GM12878 (cell line): Measurements from ENCODE around the gene COL13A1. TPM values are rescaled to one million over a fixed set of nuclear protein-coding genes. Genes with fewer than 3 reads are reported as not detected.

Experiments
- ATAC-seq: fragments of 200-7000 bp; cut with Tn5 transposase; 3 replicates; pipeline ENCODE4 v1.9.1; 2020; ENCODE audit warnings: mild to moderate bottlenecking, moderate library complexity
- BruUV-seq: library from RNA; stranded (reverse); fragments of 400-500 nt; replicated peaks from 2 replicates; lab custom pipeline; 2021; lab: Mats Ljungman, UMichigan
- CTCF ChIA-PET: fragments of 300-600 bp; sonication (Branson Sonifier 250); formaldehyde crosslinking; extraction: SDS; loops from one replicate; lab custom pipeline; 2021; ENCODE audit warnings: inconsistent platforms; lab: Yijun Ruan, JAX
- POLR2A ChIA-PET: fragments of 350-600 bp; formaldehyde crosslinking; extraction: SDS; loops from one replicate; lab custom pipeline; 2021; ENCODE audit warnings: inconsistent platforms; lab: Charles Lee
- RAD21 ChIA-PET: fragments of 300-600 bp; sonication (Branson Sonifier 250); formaldehyde crosslinking; loops from one replicate; lab custom pipeline; 2023; ENCODE audit warnings: antibody characterized with exemption; ENCODE audit not compliant: unreplicated experiment; lab: Charles Lee
- SMC1A ChIA-PET: fragments of 300-600 bp; sonication (Branson Sonifier 250); formaldehyde crosslinking; loops from one replicate; lab custom pipeline; 2023; ENCODE audit not compliant: unreplicated experiment, uncharacterized antibody; lab: Charles Lee
- DNase-seq: peaks from one replicate; pipeline ENCODE4 v3.0.0-alpha.2; 2011; ENCODE audit warnings: low read depth, low spot score
- FAIRE-seq: peaks from 3 replicates; lab custom pipeline; 2011; peaks lifted over from hg19 to GRCh38; lab: Jason Lieb, UNC
- H2AFZ ChIP-seq: 2 replicates; pipeline ENCODE4 v1.6.0; 2011; ENCODE audit warnings: low read depth, low read length, control low read depth; ENCODE audit not compliant: control insufficient read depth
- H3K27ac ChIP-seq: 2 replicates; pipeline ENCODE4 v1.5.1; 2011; ENCODE audit warnings: control low read depth; ENCODE audit not compliant: control insufficient read depth, insufficient read depth
- H3K27me3 ChIP-seq, 2 experiments: replicated peaks in 1 of 2; 2 replicates each; pipeline versions ENCODE4 v1.6.0 to v1.6.1; 2011; ENCODE audit warnings: low read length in 1 of 2; ENCODE audit not compliant: control insufficient read depth in 2 of 2, insufficient read depth in 2 of 2
- H3K36me3 ChIP-seq, 2 experiments: 2 replicates each; pipeline ENCODE4 v1.5.1; 2011; ENCODE audit warnings: low read length in 1 of 2; ENCODE audit not compliant: control insufficient read depth in 2 of 2, insufficient read depth in 2 of 2
- H3K4me1 ChIP-seq: 2 replicates; pipeline ENCODE4 v1.6.1; 2011; ENCODE audit warnings: mild to moderate bottlenecking, low read length, moderate library complexity, mixed read lengths; ENCODE audit not compliant: control insufficient read depth, insufficient read depth
- H3K4me2 ChIP-seq: 2 replicates; pipeline ENCODE4 v1.6.0; 2011; ENCODE audit warnings: control low read depth; ENCODE audit not compliant: control insufficient read depth, insufficient read depth
- H3K4me3 ChIP-seq: fragments of 200-600 bp; sonication (generic); 2 replicates; pipeline ENCODE4 v1.5.1; 2016
- H3K79me2 ChIP-seq: 2 replicates; pipeline ENCODE4 v1.6.0; 2011; ENCODE audit warnings: low read length; ENCODE audit not compliant: control insufficient read depth, insufficient read depth
- H3K9ac ChIP-seq: 2 replicates; pipeline ENCODE4 v1.8.0; 2011; ENCODE audit warnings: low read length, control low read depth, mixed read lengths; ENCODE audit not compliant: control insufficient read depth, insufficient read depth
- H3K9me3 ChIP-seq: replicated peaks from 3 replicates; pipeline ENCODE4 v1.5.1; 2011; ENCODE audit warnings: mild to moderate bottlenecking, low read length; ENCODE audit not compliant: control insufficient read depth, insufficient read depth
- H4K20me1 ChIP-seq: 2 replicates; pipeline ENCODE4 v1.6.0; 2011; ENCODE audit not compliant: control insufficient read depth, insufficient read depth
- BMI1 ChIP-seq: fragments of 450-650 bp; IDR thresholded peaks from 2 replicates; pipeline ENCODE4 v1.6.1; 2016; ENCODE audit warnings: mild to moderate bottlenecking, moderate library complexity, borderline replicate concordance
- CHD2 ChIP-seq: IDR thresholded peaks from 2 replicates; pipeline ENCODE4 v1.6.1; 2011; ENCODE audit warnings: low read depth, low read length, improper control_type of control experiment, borderline replicate concordance
- DPF2 ChIP-seq: fragments of 450-650 bp; IDR thresholded peaks from 2 replicates; pipeline ENCODE4 v1.6.1; 2017; ENCODE audit warnings: mild to moderate bottlenecking
- LARP7 ChIP-seq: fragments of 450-650 bp; IDR thresholded peaks from 2 replicates; pipeline ENCODE4 v1.6.1; 2017; ENCODE audit warnings: mild to moderate bottlenecking
- NFYA ChIP-seq: IDR thresholded peaks from 2 replicates; pipeline ENCODE4 v1.6.1; 2011; ENCODE audit warnings: low read depth, mild to moderate bottlenecking, low read length, improper control_type of control experiment, borderline replicate concordance
- PAX5 ChIP-seq: IDR thresholded peaks from 2 replicates; pipeline ENCODE4 v1.6.1; 2011; ENCODE audit warnings: low read depth, low read length, borderline replicate concordance
- PRDM15 ChIP-seq: fragments of 450-650 bp; formaldehyde crosslinking; IDR thresholded peaks from 2 replicates; pipeline ENCODE4 v1.4.0; 2020; ENCODE audit warnings: mild to moderate bottlenecking, moderate library complexity
- RCOR1 ChIP-seq: conservative IDR thresholded peaks from 2 replicates; pipeline ENCODE4 v1.6.1; 2012; ENCODE audit warnings: low read depth, low read length, improper control_type of control experiment
- RELA ChIP-seq: fragments of 450-650 bp; IDR thresholded peaks from 2 replicates; pipeline ENCODE4 v1.8.0; 2014; ENCODE audit warnings: borderline replicate concordance; ENCODE audit not compliant: partially characterized antibody
- RFX5 ChIP-seq: IDR thresholded peaks from 2 replicates; pipeline ENCODE4 v1.6.1; 2011; ENCODE audit warnings: low read depth, low read length, improper control_type of control experiment
- SMARCA5 ChIP-seq: fragments of 450-650 bp; IDR thresholded peaks from 2 replicates; pipeline ENCODE4 v1.6.1; 2017; ENCODE audit warnings: mild to moderate bottlenecking
- SRF ChIP-seq, 2 experiments: IDR thresholded peaks; 2 replicates each; pipeline ENCODE4 v1.6.1; 2011; ENCODE audit warnings: low read depth in 2 of 2, low read length in 2 of 2, mild to moderate bottlenecking in 1 of 2, moderate library complexity in 1 of 2
- STAT3 ChIP-seq: IDR thresholded peaks from 2 replicates; pipeline ENCODE4 v1.6.1; 2011; ENCODE audit warnings: low read depth, low read length, improper control_type of control experiment
- ZBTB4 ChIP-seq: fragments of 450-650 bp; formaldehyde crosslinking; IDR thresholded peaks from 2 replicates; pipeline ENCODE4 v1.4.0; 2022; ENCODE audit warnings: mild to moderate bottlenecking, moderate library complexity
- ZNF24 ChIP-seq: fragments of 450-650 bp; IDR thresholded peaks from 2 replicates; pipeline ENCODE4 v1.6.1; 2017; ENCODE audit warnings: antibody characterized with exemption, mild to moderate bottlenecking
- WGBS: methylation state at CpG from one replicate; pipeline ENCODE4 v1.1.6; 2016; ENCODE audit warnings: low lambda C conversion rate; ENCODE audit not compliant: insufficient replicate concordance, insufficient coverage; ENCODE audit errors: missing lambda C conversion rate; 5-methylcytosine and 5-hydroxymethylcytosine counted together
- in situ Hi-C: fragments of 300-500 bp; cut with MboI; formaldehyde crosslinking; loops from 9 replicates; pipeline ENCODE4 v1.14.3; 2018; ENCODE audit warnings: mixed read lengths
- intact Hi-C: fragments of 100-400 bp; cut with micrococcal nuclease; formaldehyde crosslinking; loops from one replicate; pipeline ENCODE4 v1.14.2; 2022; ENCODE audit not compliant: unreplicated experiment
- polyA plus RNA-seq, 11 experiments: library from polyadenylated mRNA; depleted of rRNA in 4 of 11; unstranded in 6 of 11; stranded (reverse) in 5 of 11; fragments of >200 nt; fragmentation: Nextera tagmentation in 4 of 11; fragmentation: Illumina TruSeq in 1 of 11; extraction: Ambion mirVana in 4 of 11; extraction: Trizol in 1 of 11; gene quantifications; 1 replicate in 1 of 11; 2 replicates in 10 of 11; pipeline versions ENCODE4 v1.2.1 to v1.2.3, GENCODE V29; 2011 to 2016; ENCODE audit warnings: inconsistent platforms in 2 of 11, missing spikeins in 2 of 11, low read depth in 1 of 11
- total RNA-seq, 4 experiments: library from RNA; depleted of rRNA in 3 of 4; stranded (reverse); fragments of >200 nt in 3 of 4; fragmentation: Illumina TruSeq in 1 of 4; extraction: Trizol in 1 of 4; gene quantifications; 2 replicates each; pipeline versions ENCODE4 v1.2.1 to v1.2.3, GENCODE V29; 2013 to 2021
- TF ChIP-seq, protein P1 (sequence below): fragments of 450-650 bp; IDR thresholded peaks from 2 replicates; pipeline ENCODE4 v1.6.1; 2016; ENCODE audit warnings: mild to moderate bottlenecking
- TF ChIP-seq, protein P2 (sequence below): IDR thresholded peaks from 2 replicates; pipeline ENCODE4 v1.6.1; 2011; ENCODE audit warnings: low read depth, mild to moderate bottlenecking, low read length, moderate library complexity, borderline replicate concordance; ENCODE audit errors: extremely low read depth

Gene COL13A1
- total and polyA plus RNA-seq, 10 of the 15 experiments (the other 5 are each of a cell fraction or from before 2014, with no cell fraction given): 0.03 to 0.15 (median 0.05) TPM; not detected in 7

DNA sequence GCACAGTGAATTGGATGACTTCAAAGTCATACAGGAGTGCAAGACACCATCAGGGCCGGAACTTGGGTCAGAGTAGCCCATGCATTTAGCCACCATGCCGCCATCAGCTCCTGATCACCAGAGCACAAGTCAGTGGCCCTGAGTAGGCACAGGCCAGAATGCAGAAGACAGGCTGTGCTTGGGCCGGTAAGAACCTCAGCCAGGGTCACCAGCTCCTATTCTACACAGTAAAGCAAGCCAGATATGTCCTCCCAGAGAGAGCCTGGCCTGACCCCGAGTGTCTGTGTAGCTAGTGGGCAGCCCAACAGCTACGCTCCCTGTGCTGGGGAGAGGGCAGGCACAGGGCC, 44.5 kb upstream of the COL13A1 start:
- Histone ChIP-seq H3K27me3 (peaks cover 2 to 3% of the 10 kb centered on the region in 2 experiments; a peak in 3 of 4 replicates), H3K4me1 (peaks cover 5% of the 10 kb centered on the region; the same call in 1 of the 2 replicates), H4K20me1 (no peaks in the 10 kb centered on the region), H3K9ac (no peak overlapping the region), H3K79me2 (no peaks in the 10 kb centered on the region), H3K27ac (no peak overlapping the region), H3K4me3 (no peak overlapping the region), H2AFZ (no peak overlapping the region), H3K4me2 (no peak overlapping the region), H3K36me3 (no peaks in the 10 kb centered on the region), H3K9me3 (no peaks in the 10 kb centered on the region)
- ATAC-seq: no peak
- ChIA-PET SMC1A (no interaction called here), POLR2A (no interaction called here), RAD21 (no interaction called here), CTCF (interaction anchor here (0.6 kb wide), 1 partner anchor 176 kb away, joined by 3 read pairs; no protein-coding TSS in a partner anchor)
- BruUV-seq: no TSS peak
- no peak for DNase-seq
- in situ Hi-C loops: no loop called here
- FAIRE-seq: no peak
- intact Hi-C loops: no loop called here
- 28% methylated on average over 5 of the region's 5 CpGs for WGBS
- no peak for TF ChIP-seq LARP7
- TF ChIP-seq, protein P1, sequence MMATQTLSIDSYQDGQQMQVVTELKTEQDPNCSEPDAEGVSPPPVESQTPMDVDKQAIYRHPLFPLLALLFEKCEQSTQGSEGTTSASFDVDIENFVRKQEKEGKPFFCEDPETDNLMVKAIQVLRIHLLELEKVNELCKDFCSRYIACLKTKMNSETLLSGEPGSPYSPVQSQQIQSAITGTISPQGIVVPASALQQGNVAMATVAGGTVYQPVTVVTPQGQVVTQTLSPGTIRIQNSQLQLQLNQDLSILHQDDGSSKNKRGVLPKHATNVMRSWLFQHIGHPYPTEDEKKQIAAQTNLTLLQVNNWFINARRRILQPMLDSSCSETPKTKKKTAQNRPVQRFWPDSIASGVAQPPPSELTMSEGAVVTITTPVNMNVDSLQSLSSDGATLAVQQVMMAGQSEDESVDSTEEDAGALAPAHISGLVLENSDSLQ: no peak
- no peak for TF ChIP-seq SRF (IDR thresholded peaks at IDR 0.05; ENCODE audit: low read depth in 2 of 2, low read length in 2 of 2)
- TF ChIP-seq, protein P2, sequence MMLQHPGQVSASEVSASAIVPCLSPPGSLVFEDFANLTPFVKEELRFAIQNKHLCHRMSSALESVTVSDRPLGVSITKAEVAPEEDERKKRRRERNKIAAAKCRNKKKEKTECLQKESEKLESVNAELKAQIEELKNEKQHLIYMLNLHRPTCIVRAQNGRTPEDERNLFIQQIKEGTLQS: no peak
- TF ChIP-seq CHD2: no peak
- TF ChIP-seq RCOR1: no peak
- TF ChIP-seq BMI1: no peak
- TF ChIP-seq PAX5: no peak
- no peak for TF ChIP-seq RELA
- no peak for TF ChIP-seq NFYA
- no peak for TF ChIP-seq RFX5
- TF ChIP-seq ZBTB4 (CRISPR knock-in tag): no peak
- no peak for TF ChIP-seq DPF2
- TF ChIP-seq ZNF24: no peak
- no peak for TF ChIP-seq STAT3
- TF ChIP-seq PRDM15 (CRISPR knock-in tag): no peak
- no peak for TF ChIP-seq SMARCA5
